ENCODE measurements around the gene CANT1.

GRCh38 chr17:79014158-79014758 lies 4.7 kb upstream of the CANT1 start:
- no peak for TF ChIP-seq CTCF (IDR thresholded peaks at IDR 0.05)
- TF ChIP-seq POLR2AphosphoS5 (IDR thresholded peaks at IDR 0.05), result no peak
- no peak for TF ChIP-seq POLR2A (IDR thresholded peaks at IDR 0.05)

Data from stomach (tissue), 4 donors.